ENCODE measurements around the gene PLRG1. TPM values are rescaled to one million over a fixed set of nuclear protein-coding genes. Genes with fewer than 3 reads are reported as not detected.

PLRG1 gene
- total RNA-seq, 6 donors from 2014 or later = 12.9 to 60.1 (median 51.3) TPM

DNA sequence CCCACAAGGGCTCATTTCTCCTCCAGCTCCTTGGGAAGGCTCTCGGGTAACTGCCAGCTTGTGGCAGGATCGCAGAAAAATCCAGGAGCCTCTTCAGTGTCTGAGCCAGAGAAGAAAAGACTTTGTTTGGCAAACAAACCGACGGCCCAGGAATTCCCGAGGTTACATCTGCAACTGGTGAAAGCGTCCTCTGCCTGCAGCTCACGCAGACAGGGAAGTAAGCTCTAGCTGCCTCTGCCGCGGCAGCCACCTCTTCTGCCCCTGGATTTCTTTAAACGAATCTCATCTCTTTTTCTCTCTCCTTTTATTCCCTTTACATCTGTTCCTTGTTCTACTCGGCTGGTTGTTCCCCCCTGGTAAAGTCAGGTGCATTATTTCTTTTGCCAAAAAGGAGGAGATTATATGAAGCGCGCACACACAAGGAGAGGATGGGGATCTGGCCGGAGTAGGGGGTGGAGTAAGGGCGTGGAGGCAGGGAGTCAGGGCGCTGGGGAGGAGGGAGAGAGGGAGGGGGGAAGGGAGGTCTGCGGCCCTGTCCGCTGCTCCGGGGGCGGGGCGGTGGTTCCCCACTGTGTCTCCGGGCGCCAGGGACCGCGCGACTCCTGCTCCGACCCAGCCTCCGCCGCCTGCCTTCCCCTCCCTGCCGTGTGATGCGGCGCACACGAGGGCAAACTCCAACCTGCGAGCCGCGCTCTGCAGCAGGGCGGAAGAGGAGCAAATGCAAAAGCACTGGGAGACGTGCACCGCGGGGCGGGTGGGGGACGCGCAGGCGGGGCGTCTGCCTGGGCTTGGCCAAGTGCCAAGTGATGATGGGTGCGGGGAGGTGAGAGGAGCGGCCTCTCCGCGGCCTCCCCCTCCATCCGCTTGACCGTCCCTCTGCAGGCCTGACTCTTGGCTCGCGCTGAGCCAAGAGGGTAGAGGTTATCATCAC is 58.6 kb downstream of the PLRG1 start, which contains the start of gene DCHS2:
DCHS2 (minus strand) TSS at position 459 of the 931 bp plus-strand sequence; CDS start at position 15, 444 bp downstream.
- Histone ChIP-seq H3K4me3 (peak within 1 kb of the TSS in 3 of 4 donors; percentile 20 to 46 (median 36)), H3K9me3 (no peaks in the 10 kb centered on the region), H3K27me3 (peaks cover 0 to 25% (median 15%) of the 10 kb centered on the region in 4 donors), H3K27ac (no peak within 1 kb of the TSS), H3K4me1 (peaks cover 13 to 30% (median 20%) of the 10 kb centered on the region in 4 donors), H3K36me3 (no peaks in the 10 kb centered on the region)
- TF ChIP-seq POLR2A (IDR thresholded peaks at IDR 0.05) (no peak), POLR2AphosphoS5 (IDR thresholded peaks at IDR 0.05) (no peak), EP300 (IDR thresholded peaks at IDR 0.05) (no peak)
- TF ChIP-seq, protein P1, sequence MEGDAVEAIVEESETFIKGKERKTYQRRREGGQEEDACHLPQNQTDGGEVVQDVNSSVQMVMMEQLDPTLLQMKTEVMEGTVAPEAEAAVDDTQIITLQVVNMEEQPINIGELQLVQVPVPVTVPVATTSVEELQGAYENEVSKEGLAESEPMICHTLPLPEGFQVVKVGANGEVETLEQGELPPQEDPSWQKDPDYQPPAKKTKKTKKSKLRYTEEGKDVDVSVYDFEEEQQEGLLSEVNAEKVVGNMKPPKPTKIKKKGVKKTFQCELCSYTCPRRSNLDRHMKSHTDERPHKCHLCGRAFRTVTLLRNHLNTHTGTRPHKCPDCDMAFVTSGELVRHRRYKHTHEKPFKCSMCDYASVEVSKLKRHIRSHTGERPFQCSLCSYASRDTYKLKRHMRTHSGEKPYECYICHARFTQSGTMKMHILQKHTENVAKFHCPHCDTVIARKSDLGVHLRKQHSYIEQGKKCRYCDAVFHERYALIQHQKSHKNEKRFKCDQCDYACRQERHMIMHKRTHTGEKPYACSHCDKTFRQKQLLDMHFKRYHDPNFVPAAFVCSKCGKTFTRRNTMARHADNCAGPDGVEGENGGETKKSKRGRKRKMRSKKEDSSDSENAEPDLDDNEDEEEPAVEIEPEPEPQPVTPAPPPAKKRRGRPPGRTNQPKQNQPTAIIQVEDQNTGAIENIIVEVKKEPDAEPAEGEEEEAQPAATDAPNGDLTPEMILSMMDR (IDR thresholded peaks at IDR 0.05) = no peak
- DNase-seq (peak in 1 of 2 donors; percentile 78), ATAC-seq (ENCODE audit: low FRiP score in 2 of 2) (peak; percentile 28 to 68)
- 1 to 2% methylated on average over 16 to 50 of the region's 53 CpGs for WGBS, 2 donors

DNA sequence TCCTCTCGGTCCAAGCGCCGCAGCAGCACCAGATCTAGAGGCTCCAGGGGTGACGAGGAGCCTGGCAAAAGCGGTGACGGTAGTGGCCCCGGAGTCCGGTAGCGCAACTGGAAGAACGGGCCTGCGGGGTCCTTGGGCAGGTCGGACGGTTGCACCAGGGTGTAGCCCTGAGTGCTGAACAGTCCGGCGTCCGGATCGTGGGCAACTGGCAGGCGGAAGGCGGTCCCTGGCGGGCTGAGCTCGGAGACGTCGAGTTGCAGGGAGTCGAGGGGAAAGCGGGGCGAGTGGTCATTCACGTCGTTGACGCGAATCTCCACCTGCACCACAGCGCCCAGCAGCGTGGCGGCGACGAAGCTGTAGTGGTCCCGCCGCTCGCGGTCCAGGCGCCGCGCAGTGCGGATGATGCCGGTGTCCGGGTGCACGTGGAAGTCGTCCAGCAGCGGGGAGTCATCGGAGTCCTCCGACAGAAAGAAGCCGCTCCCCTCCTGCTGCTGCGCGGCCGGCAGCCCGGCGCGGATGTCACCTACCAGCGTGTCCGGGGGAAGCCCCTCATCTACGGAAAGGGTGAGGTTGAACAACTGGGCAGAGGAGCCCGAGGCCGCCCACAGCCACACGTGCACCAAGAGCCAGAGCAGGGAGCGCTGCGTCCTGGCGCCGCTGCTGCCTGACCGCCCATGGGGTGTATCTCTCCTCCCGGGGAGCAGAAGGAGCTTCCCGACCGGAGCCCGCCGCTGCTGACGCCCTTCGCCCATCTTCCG is 59.4 kb downstream of the PLRG1 start:
- Histone ChIP-seq H3K9me3 (no peaks in the 10 kb centered on the region), H3K4me3 (peak overlapping the region in 3 of 4 donors; percentile 20 to 46 (median 36)), H3K36me3 (no peaks in the 10 kb centered on the region), H3K4me1 (peaks cover 13 to 30% (median 20%) of the 10 kb centered on the region in 4 donors), H3K27me3 (peaks cover 0 to 25% (median 15%) of the 10 kb centered on the region in 4 donors), H3K27ac (no peak overlapping the region)
- DNase-seq = peak in 1 of 2 donors; percentile 84
- TF ChIP-seq EP300 (IDR thresholded peaks at IDR 0.05) (no peak), POLR2A (IDR thresholded peaks at IDR 0.05) (no peak), POLR2AphosphoS5 (IDR thresholded peaks at IDR 0.05) (no peak)
- TF ChIP-seq, protein P1 (IDR thresholded peaks at IDR 0.05) = no peak
- 4 to 7% methylated on average over 17 to 33 of the region's 76 CpGs for WGBS, 2 donors
- ATAC-seq (ENCODE audit: low FRiP score in 2 of 2) = peak in 1 of 2 donors; percentile 60

DNA sequence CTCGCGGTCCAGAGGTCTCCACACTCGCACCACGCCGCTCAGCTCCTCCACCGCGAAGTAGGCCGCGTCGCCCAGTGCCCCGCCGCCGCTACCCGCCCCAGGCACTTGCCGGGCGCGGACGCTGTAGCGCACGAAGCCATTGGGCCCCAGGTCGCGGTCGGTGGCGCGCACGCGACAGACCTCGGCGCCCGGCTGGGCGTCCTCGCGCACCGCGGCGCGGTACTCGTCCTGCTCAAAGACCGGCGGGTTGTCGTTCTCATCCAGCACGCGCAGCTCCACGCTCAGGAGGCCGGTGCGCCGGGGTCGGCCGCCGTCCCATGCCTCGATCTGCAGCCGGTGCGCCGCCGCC is 60.0 kb downstream of the PLRG1 start:
- Histone ChIP-seq H3K27me3 (peaks cover 0 to 25% (median 15%) of the 10 kb centered on the region in 4 donors), H3K4me1 (peaks cover 13 to 30% (median 20%) of the 10 kb centered on the region in 4 donors), H3K9me3 (no peaks in the 10 kb centered on the region), H3K36me3 (no peaks in the 10 kb centered on the region), H3K27ac (no peak overlapping the region), H3K4me3 (peak overlapping the region in 3 of 4 donors; percentile 20 to 46 (median 36))
- ATAC-seq (ENCODE audit: low FRiP score in 2 of 2) (no peak), DNase-seq (peak in 1 of 2 donors; percentile 81)
- TF ChIP-seq, protein P1 (IDR thresholded peaks at IDR 0.05) = no peak
- TF ChIP-seq EP300 (IDR thresholded peaks at IDR 0.05) (no peak), POLR2AphosphoS5 (IDR thresholded peaks at IDR 0.05) (no peak), POLR2A (IDR thresholded peaks at IDR 0.05) (no peak)
- WGBS, 2 donors = 8% methylated on average over 35 of the region's 55 CpGs; no CpG with 5 or more reads in 1 of the 2 donors

DNA sequence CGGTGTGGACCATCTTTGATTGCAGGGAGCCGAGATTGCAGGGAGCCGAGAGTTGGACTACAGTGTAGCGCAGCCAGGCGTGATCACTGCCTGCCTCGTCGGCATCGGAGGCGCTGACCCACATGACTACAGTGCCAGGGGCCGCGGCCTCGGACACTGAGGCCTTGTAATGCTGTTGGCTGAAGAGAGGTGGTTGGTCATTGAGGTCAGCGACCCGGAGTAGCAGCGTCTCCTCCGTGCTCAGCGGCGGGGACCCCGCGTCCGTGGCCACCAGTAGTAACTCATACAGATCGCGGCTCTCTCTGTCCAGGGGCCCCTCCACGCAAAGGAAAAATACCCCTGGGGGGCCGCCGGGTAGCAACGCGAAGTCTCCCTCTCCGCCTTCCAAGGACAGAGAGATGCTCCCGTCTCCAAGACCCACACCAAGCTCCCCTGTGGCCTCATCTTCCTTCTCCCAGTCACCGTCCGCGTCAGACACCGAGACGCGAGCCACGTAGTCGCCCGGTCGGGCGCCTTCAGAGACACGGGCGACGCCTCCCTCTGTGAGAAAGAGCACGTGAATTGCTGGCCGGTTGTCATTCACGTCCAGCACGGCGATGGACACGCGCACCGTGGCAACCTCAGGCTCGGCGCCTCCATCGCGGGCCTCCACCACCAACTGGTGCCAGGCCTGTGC is 60.5 kb downstream of the PLRG1 start:
- 56 to 61% methylated on average over 31 to 52 of the region's 56 CpGs for WGBS, 2 donors
- H3K4me3 ChIP-seq = peak overlapping the region in 2 of 4 donors; percentile 20 to 46

More for the DNA sequence above, 60.5 kb downstream of the PLRG1 start:
- H3K36me3 ChIP-seq = no peaks in the 10 kb centered on the region
- TF ChIP-seq POLR2AphosphoS5 (IDR thresholded peaks at IDR 0.05) = no peak
- TF ChIP-seq, protein P1 (IDR thresholded peaks at IDR 0.05) = no peak
- TF ChIP-seq EP300 (IDR thresholded peaks at IDR 0.05) = no peak
- no peak for TF ChIP-seq POLR2A (IDR thresholded peaks at IDR 0.05)
- H3K27ac ChIP-seq = no peak overlapping the region
- peaks cover 13 to 30% (median 20%) of the 10 kb centered on the region in 4 donors for H3K4me1 ChIP-seq
- no peaks in the 10 kb centered on the region for H3K9me3 ChIP-seq
- DNase-seq = peak in 1 of 2 donors; percentile 78
- H3K27me3 ChIP-seq = peaks cover 0 to 25% (median 15%) of the 10 kb centered on the region in 4 donors
- peak in 1 of 2 donors; percentile 24 for ATAC-seq (ENCODE audit: low FRiP score in 2 of 2)

All from upper lobe of left lung (tissue), 6 donors.